B cell (primary cell): ENCODE data around the gene MEIS2. TPM values are rescaled to one million over a fixed set of nuclear protein-coding genes. Genes with fewer than 3 reads are reported as not detected.

Source experiments
- ATAC-seq: fragments of 200-7000 bp; cut with Tn5 transposase; one replicate; pipeline ENCODE4 v1.10.0; 2021; ENCODE audit warnings: low read depth, mild to moderate bottlenecking, moderate number of reproducible peaks, moderate library complexity
- CTCF ChIA-PET: fragments of 350-600 bp; sonication (Branson Sonifier 250); formaldehyde crosslinking; loops from one replicate; lab custom pipeline; 2021; ENCODE audit warnings: antibody characterized with exemption, inconsistent platforms; lab: Charles Lee
- POLR2A ChIA-PET: fragments of 350-600 bp; sonication (Branson Sonifier 250); formaldehyde crosslinking; loops from one replicate; lab custom pipeline; 2021; ENCODE audit warnings: antibody characterized with exemption; lab: Charles Lee
- DNase-seq: peaks from one replicate; pipeline ENCODE4 v3.0.0; 2013
- H2AFZ ChIP-seq: 2 replicates; pipeline ENCODE4 v1.6.1; 2012; ENCODE audit warnings: mild to moderate bottlenecking, low read depth, low read length; ENCODE audit not compliant: insufficient read depth, poor library complexity, severe bottlenecking
- H3K27ac ChIP-seq, 2 donors: 1 replicate in 1 of 2; 2 replicates in 1 of 2; pipeline ENCODE4 v1.5.1; 2012 to 2013; ENCODE audit warnings: low read length in 2 of 2, mild to moderate bottlenecking in 2 of 2, moderate library complexity in 1 of 2
- H3K27me3 ChIP-seq, 4 experiments: fragments of 200-600 bp in 1 of 4; sonication (generic) in 1 of 4; replicated peaks in 1 of 4; 1 replicate in 2 of 4; 2 replicates in 2 of 4; pipeline versions ENCODE4 v1.6.1 to v1.7.0; 2013 to 2016; ENCODE audit warnings: low read length in 3 of 4, mild to moderate bottlenecking in 2 of 4, mixed read lengths in 1 of 4, moderate library complexity in 1 of 4; ENCODE audit not compliant: insufficient read depth in 4 of 4, control insufficient read depth in 3 of 4; ENCODE audit errors: control extremely low read depth in 1 of 4
- H3K36me3 ChIP-seq, 2 experiments: replicated peaks in 1 of 2; 1 replicate in 1 of 2; 2 replicates in 1 of 2; pipeline versions ENCODE4 v1.6.1 to v1.7.1; 2013; ENCODE audit warnings: low read length in 1 of 2; ENCODE audit not compliant: insufficient read depth in 2 of 2, control insufficient read depth in 1 of 2; ENCODE audit errors: control extremely low read depth in 1 of 2, extremely low read depth in 1 of 2
- H3K4me1 ChIP-seq, 2 donors: fragments of 200-600 bp in 1 of 2; sonication (generic) in 1 of 2; 1 replicate in 1 of 2; 2 replicates in 1 of 2; pipeline versions ENCODE4 v1.5.1 to v1.6.1; 2013 to 2017; ENCODE audit warnings: low read length in 2 of 2; ENCODE audit not compliant: control insufficient read depth in 2 of 2, insufficient read depth in 2 of 2
- H3K4me2 ChIP-seq: replicated peaks from 2 replicates; pipeline ENCODE3; 2012; ENCODE audit warnings: mild to moderate bottlenecking, low read depth, low read length; ENCODE audit not compliant: poor library complexity, severe bottlenecking
- H3K4me3 ChIP-seq, 5 experiments: fragments of 200-600 bp in 1 of 5; sonication (generic) in 1 of 5; 1 replicate in 3 of 5; 2 replicates in 2 of 5; pipeline versions ENCODE4 v1.5.1 to v1.7.0; 2011 to 2016; ENCODE audit warnings: low read length in 4 of 5, mild to moderate bottlenecking in 4 of 5, low read depth in 2 of 5, control low read depth in 1 of 5, moderate library complexity in 1 of 5; ENCODE audit not compliant: insufficient read depth in 1 of 5; ENCODE audit errors: control extremely low read depth in 1 of 5, extremely low read depth in 1 of 5
- H3K79me2 ChIP-seq: fragments of 200-600 bp; sonication (generic); one replicate; pipeline ENCODE4 v1.6.0; 2016; ENCODE audit warnings: low read length; ENCODE audit not compliant: control insufficient read depth, insufficient read depth
- H3K9ac ChIP-seq: fragments of 200-600 bp; sonication (generic); 2 replicates; pipeline ENCODE4 v1.6.1; 2017; ENCODE audit warnings: mild to moderate bottlenecking, low read length, moderate library complexity
- H3K9me3 ChIP-seq, 3 donors: one replicate each; pipeline versions ENCODE4 v1.6.1 to v1.7.1; 2013; ENCODE audit warnings: low read length in 2 of 3; ENCODE audit not compliant: control insufficient read depth in 2 of 3, insufficient read depth in 1 of 3; ENCODE audit errors: control extremely low read depth in 1 of 3
- H4K20me1 ChIP-seq: 2 replicates; pipeline ENCODE4 v1.6.0; 2012; ENCODE audit warnings: mild to moderate bottlenecking, low read length; ENCODE audit not compliant: insufficient read depth, control insufficient read depth, poor library complexity, severe bottlenecking
- H3K27ac Mint-ChIP-seq: one replicate; pipeline ENCODE4 v1.8.0; 2021; ENCODE audit warnings: mixed read lengths
- H3K27me3 Mint-ChIP-seq: one replicate; pipeline ENCODE4 v1.8.0; 2021; ENCODE audit warnings: mixed read lengths
- H3K4me1 Mint-ChIP-seq: one replicate; pipeline ENCODE4 v1.8.0; 2021; ENCODE audit warnings: mixed read lengths
- H3K4me3 Mint-ChIP-seq: one replicate; pipeline ENCODE4 v1.8.0; 2021; ENCODE audit warnings: mixed read lengths
- H3K9me3 Mint-ChIP-seq: one replicate; pipeline ENCODE4 v1.8.0; 2022; ENCODE audit warnings: mixed read lengths; ENCODE audit not compliant: insufficient read depth
- EZH2 ChIP-seq: IDR thresholded peaks from 2 replicates; pipeline ENCODE4 v1.6.1; 2012; ENCODE audit warnings: borderline replicate concordance, low read depth, mild to moderate bottlenecking, moderate library complexity, low read length; ENCODE audit not compliant: insufficient read depth, poor library complexity, severe bottlenecking
- WGBS: methylation state at CpG from one replicate; pipeline ENCODE4 v1.1.5; 2013; ENCODE audit warnings: missing lambda C conversion rate; ENCODE audit not compliant: insufficient coverage; 5-methylcytosine and 5-hydroxymethylcytosine counted together
- intact Hi-C: fragments of 100-400 bp; cut with micrococcal nuclease; formaldehyde crosslinking; loops from one replicate; pipeline ENCODE4 v1.10.0; 2022
- polyA plus RNA-seq: library from polyadenylated mRNA; depleted of rRNA; stranded (reverse); fragments of >200 nt; gene quantifications from 2 replicates; pipeline ENCODE4 v1.2.3, GENCODE V29; 2012
- total RNA-seq, 2 donors: library from RNA; stranded (reverse); fragments of 120-200 nt in 1 of 2; gene quantifications; 1 replicate in 1 of 2; 2 replicates in 1 of 2; pipeline versions ENCODE4 v1.2.3 to v1.2.4, GENCODE V29; 2013 to 2022
- TF ChIP-seq, protein P1 (sequence below): fragments of 200-600 bp; IDR thresholded peaks from one replicate; pipeline ENCODE4 v1.8.0; 2022; ENCODE audit warnings: antibody characterized with exemption, mild to moderate bottlenecking

Gene MEIS2
- total and polyA plus RNA-seq, 2 donors (not counting 1 experiment from before 2014, with no cell fraction given) = 0.22 TPM; not detected in 1

DNA sequence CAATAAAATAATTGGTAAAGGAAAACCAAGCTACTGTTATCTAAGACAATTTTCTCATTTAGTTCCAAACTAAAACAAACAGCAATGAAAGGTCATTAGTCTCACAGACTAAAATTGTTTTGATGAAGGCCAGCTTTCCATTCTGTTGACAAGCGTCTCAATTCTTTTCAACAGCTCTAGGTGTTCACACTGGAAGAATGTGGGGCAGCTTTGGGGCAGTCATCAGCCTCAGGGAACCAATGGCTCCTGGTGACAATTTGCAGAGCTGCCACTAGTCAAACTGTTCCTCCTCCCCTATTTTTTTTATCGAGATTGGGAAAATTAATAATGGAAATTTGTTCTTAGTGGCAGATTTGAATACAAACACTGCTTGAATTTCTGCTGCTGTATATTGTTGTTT is 104.2 kb downstream of the MEIS2 start:
- WGBS = 73% methylated on average over 1 of the region's 2 CpGs
- Histone ChIP-seq H3K79me2 (no peaks in the 10 kb centered on the region), H3K36me3 (no peaks in the 10 kb centered on the region), H2AFZ (no peak overlapping the region), H3K9ac (no peak overlapping the region), H3K4me2 (no peak overlapping the region), H4K20me1 (no peaks in the 10 kb centered on the region), H3K4me1 (no peaks in the 10 kb centered on the region), H3K27me3 (no peaks in the 10 kb centered on the region), H3K27ac (no peak overlapping the region), H3K4me3 (no peak overlapping the region), H3K9me3 (no peaks in the 10 kb centered on the region)
- Mint-ChIP-seq H3K27ac (no peak overlapping the region), H3K4me1 (no peaks in the 10 kb centered on the region), H3K27me3 (no peaks in the 10 kb centered on the region), H3K4me3 (no peak overlapping the region), H3K9me3 (no peaks in the 10 kb centered on the region)
- no peak for ATAC-seq
- TF ChIP-seq, protein P1, sequence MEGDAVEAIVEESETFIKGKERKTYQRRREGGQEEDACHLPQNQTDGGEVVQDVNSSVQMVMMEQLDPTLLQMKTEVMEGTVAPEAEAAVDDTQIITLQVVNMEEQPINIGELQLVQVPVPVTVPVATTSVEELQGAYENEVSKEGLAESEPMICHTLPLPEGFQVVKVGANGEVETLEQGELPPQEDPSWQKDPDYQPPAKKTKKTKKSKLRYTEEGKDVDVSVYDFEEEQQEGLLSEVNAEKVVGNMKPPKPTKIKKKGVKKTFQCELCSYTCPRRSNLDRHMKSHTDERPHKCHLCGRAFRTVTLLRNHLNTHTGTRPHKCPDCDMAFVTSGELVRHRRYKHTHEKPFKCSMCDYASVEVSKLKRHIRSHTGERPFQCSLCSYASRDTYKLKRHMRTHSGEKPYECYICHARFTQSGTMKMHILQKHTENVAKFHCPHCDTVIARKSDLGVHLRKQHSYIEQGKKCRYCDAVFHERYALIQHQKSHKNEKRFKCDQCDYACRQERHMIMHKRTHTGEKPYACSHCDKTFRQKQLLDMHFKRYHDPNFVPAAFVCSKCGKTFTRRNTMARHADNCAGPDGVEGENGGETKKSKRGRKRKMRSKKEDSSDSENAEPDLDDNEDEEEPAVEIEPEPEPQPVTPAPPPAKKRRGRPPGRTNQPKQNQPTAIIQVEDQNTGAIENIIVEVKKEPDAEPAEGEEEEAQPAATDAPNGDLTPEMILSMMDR = no peak
- no peak for TF ChIP-seq EZH2
- intact Hi-C loops = no loop called here
- POLR2A ChIA-PET = no interaction called here
- DNase-seq = no peak
- CTCF ChIA-PET = no interaction called here

DNA sequence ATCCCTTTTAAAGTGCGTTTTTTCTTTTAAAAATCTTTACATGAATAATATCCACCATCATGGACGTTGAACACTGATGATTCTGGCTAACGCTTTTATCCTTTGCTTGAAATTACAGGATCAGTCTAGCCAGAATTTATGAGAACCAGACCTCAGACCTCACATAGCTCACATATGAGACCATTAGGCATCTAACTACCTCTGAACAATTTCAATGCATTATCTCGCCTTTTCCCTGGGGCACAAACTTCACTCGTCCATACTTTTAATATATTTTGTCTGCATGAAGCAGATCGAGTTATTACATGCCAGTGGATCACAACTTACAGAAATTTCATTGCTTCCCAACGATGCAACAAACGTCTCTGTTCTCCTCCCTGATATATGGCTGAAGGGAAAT is 105.6 kb downstream of the MEIS2 start:
- no peaks in the 10 kb centered on the region for H3K9me3 Mint-ChIP-seq
- no peak overlapping the region for H3K4me3 Mint-ChIP-seq
- H3K9ac ChIP-seq = no peak overlapping the region
- H4K20me1 ChIP-seq = no peaks in the 10 kb centered on the region
- no peak overlapping the region for H3K4me3 ChIP-seq
- POLR2A ChIA-PET = no interaction called here
- no peak overlapping the region for H3K27ac ChIP-seq
- H3K27me3 ChIP-seq = no peaks in the 10 kb centered on the region
- DNase-seq (no peak), ATAC-seq (no peak)
- no peak overlapping the region for H3K4me2 ChIP-seq
- TF ChIP-seq, protein P1 = no peak
- H3K27ac Mint-ChIP-seq = no peak overlapping the region
- H3K4me1 ChIP-seq = no peaks in the 10 kb centered on the region
- WGBS = 96% methylated on average over 6 of the region's 8 CpGs
- H3K4me1 Mint-ChIP-seq = no peaks in the 10 kb centered on the region
- intact Hi-C loops = no loop called here
- H3K36me3 ChIP-seq = no peaks in the 10 kb centered on the region
- CTCF ChIA-PET = no interaction called here
- no peaks in the 10 kb centered on the region for H3K79me2 ChIP-seq
- H3K27me3 Mint-ChIP-seq = no peaks in the 10 kb centered on the region
- no peaks in the 10 kb centered on the region for H3K9me3 ChIP-seq
- H2AFZ ChIP-seq = no peak overlapping the region
